Stimulated activated CD8-positive, alpha-beta memory T cell treated with anti-CD3 and anti-CD28 coated beads, Interleukin-15, amount 100 ng/mL, for 48 hours (primary cell): Measurements from ENCODE around the gene SLC4A4.

Experiments used
- DNase-seq, 2 donors: peaks; one replicate each; pipeline ENCODE4 v3.0.0-alpha.2; 2020; ENCODE audit warnings: low read depth in 2 of 2

Gene SLC4A4

DNA sequence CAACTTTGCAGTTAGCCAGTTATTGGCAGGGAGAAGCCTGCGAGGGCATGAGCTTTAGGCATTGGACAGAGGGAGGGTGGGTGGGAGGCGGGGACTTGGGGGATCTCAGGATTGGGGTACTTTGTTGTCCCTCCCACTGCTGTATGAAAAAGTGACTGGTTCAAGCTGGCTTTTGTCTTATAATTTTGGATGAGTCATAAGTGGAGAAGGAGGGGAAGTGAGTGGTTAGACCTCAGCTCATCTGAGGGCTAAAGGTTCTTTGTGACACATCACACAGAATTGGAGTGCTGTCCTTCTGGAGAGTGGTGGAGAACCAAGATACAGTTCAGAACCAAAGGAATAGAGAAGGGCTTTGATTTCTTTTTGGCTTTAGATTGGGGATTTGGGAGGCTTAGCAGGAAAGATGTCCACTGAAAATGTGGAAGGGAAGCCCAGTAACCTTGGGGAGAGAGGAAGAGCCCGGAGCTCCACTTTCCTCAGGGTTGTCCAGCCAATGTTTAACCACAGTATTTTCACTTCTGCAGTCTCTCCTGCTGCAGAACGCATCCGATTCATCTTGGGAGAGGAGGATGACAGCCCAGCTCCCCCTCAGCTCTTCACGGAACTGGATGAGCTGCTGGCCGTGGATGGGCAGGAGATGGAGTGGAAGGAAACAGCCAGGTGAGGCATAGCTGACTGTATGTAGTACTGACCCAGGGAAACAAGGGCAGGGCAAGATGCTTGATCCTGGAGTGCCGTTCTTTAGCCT lies at the start of gene SLC4A4:
SLC4A4 (plus strand) TSS at position 175 of the 748 bp plus-strand sequence.
- DNase-seq = no peak

GRCh38 chr4:71290074-71290473 lies 48.7 kb upstream of the SLC4A4 start:
- no peak for DNase-seq

GRCh38 chr4:71290476-71290875 lies 48.3 kb upstream of the SLC4A4 start:
- no peak for DNase-seq

DNA sequence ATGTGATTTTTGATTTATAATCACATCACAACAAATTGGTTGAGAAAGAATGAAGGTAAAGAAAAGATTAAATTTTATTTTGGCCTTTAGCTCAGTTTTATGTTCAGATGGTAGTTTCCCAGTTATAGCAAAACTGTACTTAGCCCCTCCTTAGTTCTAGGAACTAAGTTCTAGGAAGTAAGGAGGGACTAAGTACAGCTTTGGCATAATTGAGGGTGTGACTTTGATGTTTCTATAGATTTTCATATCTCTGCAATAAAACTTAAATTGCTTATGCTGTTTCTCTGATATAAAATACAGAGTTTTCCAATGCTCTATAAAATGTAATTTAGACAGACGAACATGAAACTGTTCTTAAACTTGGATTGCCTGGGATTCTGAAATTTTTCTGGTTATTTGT lies 46.6 kb upstream of the SLC4A4 start:
- DNase-seq = no peak

DNA sequence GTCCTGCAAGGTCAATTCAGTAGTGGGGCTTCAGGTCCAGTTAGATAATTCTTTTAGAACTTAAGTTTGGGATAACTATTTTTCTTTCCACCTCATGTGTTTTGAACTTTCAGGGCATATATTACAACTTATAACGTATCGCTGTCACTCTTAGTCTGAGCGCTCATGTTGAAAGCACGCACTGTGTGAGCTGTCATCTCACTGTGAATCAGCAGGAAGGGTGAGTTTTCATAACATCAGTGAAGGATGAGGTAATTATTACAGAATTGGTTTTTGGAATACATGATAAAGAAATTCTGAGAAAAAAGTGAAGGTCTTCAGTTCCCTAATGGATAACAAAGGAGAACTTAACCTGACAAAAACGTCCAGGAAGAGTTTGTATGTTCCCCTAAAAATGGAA lies 45.1 kb upstream of the SLC4A4 start:
- no peak for DNase-seq

DNA sequence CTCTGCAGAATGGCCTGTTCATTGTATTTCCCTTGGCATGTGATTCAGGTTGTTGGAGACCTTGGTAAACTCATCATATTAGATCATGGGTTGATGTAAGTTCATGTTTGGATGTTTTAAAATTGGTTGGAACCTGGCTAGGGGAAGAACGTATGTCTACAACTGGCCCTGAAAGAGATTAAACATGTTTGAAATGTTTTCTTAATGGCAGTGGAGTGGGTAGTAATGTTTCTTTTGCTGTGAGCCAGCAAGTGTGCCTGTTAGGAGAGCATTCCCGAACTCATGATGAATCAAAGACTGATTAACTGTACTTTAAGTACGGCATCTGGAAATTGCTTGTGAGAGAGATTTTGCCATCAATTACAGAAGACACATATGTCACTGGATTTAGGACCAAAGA lies 44.5 kb upstream of the SLC4A4 start:
- no peak for DNase-seq

DNA sequence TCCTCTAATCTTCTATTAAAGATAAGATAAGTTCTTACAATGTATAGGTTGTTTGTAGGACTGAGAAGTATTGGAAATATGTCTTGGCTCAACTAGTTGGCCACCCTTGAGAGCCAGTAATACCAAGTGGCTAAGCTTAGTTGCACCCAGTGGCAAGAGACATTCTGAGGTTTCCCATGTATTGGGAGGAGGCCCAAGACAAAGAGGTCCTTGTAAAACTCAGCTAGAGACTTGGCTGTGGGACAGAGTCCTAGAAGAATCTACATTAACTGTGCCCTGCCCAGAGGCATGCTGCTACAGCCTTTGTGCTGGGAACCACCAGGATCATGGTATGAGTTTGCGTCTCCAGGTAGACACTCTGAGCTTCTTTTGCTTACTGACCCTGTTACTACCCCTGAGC lies 41.9 kb upstream of the SLC4A4 start:
- no peak for DNase-seq

GRCh38 chr4:71300362-71300761 lies 38.5 kb upstream of the SLC4A4 start:
- no peak for DNase-seq

DNA sequence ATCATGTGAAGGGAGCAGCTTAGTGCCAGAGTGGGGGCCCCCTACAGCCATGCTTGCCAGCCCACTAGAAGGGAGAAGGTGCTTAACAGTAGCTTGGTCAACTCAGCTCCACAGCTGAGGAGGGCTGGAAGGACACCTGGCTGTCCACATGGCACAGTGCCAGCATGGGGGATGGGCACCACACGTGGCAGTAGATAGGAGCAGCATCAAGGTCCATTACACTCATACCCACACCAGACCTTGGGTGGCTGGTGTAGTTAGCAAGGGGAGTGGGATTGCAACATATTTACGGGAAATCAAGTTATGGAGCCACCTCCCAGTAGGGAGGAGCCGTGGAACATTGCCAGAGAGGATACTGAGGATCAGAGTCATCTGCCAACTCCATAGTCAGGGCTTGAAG lies 37.9 kb upstream of the SLC4A4 start:
- DNase-seq = no peak

DNA sequence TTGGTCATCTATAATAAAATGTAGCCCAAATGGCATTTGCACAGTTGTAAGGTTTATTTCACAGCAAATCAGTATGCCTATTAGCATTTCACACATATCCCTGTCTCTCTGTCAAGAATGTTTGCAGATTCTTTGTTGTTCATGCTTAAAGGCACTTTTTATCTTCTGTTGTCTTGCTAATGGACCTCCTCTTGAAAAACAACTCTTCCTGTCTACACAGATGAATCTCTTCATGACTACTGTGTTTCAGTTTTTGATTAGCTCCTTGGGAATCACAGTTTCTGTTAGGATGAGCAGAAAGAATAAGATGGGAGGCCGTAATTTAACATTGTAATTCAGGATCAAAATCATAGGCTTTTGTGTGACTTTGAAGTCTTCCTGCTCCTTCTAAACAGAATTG lies 35.5 kb upstream of the SLC4A4 start:
- no peak for DNase-seq

- no peak for DNase-seq
Observed at GRCh38 chr4:71303850-71304249, 35.0 kb upstream of the SLC4A4 start.

- DNase-seq = no peak
Observed at GRCh38 chr4:71304289-71304850, 34.5 kb upstream of the SLC4A4 start.

GRCh38 chr4:71307729-71308128 lies 31.1 kb upstream of the SLC4A4 start:
- no peak for DNase-seq

- DNase-seq = no peak
Observed at GRCh38 chr4:71322425-71322824, 16.4 kb upstream of the SLC4A4 start.

DNA sequence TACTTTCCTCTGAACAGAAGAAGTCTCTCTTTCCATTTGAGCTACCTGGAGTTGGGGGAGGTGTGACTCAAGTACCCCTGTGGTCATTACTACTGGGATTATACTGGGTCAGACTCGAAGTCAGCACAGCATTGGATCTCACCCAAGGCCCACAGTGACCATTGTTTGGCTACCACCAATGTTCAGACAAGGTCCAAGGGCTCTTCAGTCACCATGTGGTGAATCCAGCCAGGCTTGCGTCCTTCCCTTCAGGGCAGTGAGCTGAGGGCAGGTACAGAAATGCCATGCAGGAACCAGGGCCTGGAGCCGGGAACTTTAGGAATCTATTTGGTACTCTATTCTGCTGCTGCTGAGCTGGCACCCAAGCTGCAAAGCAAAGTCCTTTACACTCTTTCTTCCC lies 5.5 kb upstream of the SLC4A4 start:
- DNase-seq = no peak

GRCh38 chr4:71333960-71334359 lies 4.9 kb upstream of the SLC4A4 start:
- DNase-seq = no peak

DNA sequence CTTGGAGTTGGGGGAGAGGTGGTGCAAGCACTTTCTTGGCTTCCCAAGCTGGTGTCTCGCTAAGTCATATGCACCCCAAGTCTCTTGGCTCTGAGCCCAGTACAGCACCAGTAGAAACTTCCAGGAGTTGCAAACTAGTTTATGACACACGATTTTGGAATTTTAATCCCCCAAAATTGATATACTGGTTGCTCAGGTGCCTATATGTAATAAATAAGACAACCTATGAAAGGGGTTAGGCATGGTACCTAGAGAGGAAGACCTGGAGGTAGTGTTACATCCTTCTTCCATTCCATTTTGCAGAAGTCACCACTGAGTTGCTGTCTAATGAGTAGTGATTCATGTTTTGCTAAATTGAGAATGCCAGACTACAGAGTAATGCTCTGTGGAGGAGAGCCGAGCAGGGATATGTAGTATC lies 4.3 kb upstream of the SLC4A4 start:
- no peak for DNase-seq

- DNase-seq = no peak
Observed at GRCh38 chr4:71343670-71344466, 5.0 kb downstream of the SLC4A4 start.

- DNase-seq = no peak
Observed at GRCh38 chr4:71346710-71347109, 7.9 kb downstream of the SLC4A4 start.

- DNase-seq = no peak
Observed at GRCh38 chr4:71348586-71348985, 9.8 kb downstream of the SLC4A4 start.

GRCh38 chr4:71355045-71355444 lies 16.2 kb downstream of the SLC4A4 start:
- DNase-seq = no peak

GRCh38 chr4:71355971-71356370 lies 17.2 kb downstream of the SLC4A4 start:
- DNase-seq = no peak
